HEK293 (cell line): Measurements from ENCODE around the gene VSIR.
A peak's percentile ranks its signal among the peaks of the same experiment; 100 is the strongest.

Source experiments
- CTCF ChIA-PET: fragments of 350-600 bp; formaldehyde crosslinking; extraction: SDS; loops from one replicate; lab custom pipeline; 2021; ENCODE audit warnings: antibody characterized with exemption; lab: Yijun Ruan, JAX
- POLR2A ChIA-PET: fragments of 300-600 bp; formaldehyde crosslinking; extraction: SDS; loops from one replicate; lab custom pipeline; 2020; ENCODE audit warnings: antibody characterized with exemption, inconsistent platforms; lab: Yijun Ruan, JAX
- H3K27ac ChIP-seq: fragments of 200-500 bp; sonication (Bioruptor generic); 2 replicates; pipeline ENCODE4 v1.5.1; 2014; ENCODE audit warnings: low read depth, low read length, control low read depth, inconsistent platforms; ENCODE audit errors: extremely low read depth
- H3K36me3 ChIP-seq, 2 experiments: fragments of 200-500 bp in 1 of 2; sonication (Bioruptor generic) in 1 of 2; 1 replicate in 1 of 2; 2 replicates in 1 of 2; pipeline ENCODE4 v1.5.1; 2014 to 2017; ENCODE audit warnings: inconsistent platforms in 2 of 2, low read length in 2 of 2; ENCODE audit not compliant: control insufficient read depth in 2 of 2, insufficient read depth in 1 of 2
- H3K4me1 ChIP-seq: fragments of 200-500 bp; sonication (Bioruptor generic); 2 replicates; pipeline ENCODE4 v1.5.1; 2014; ENCODE audit warnings: mild to moderate bottlenecking, low read length, inconsistent platforms; ENCODE audit not compliant: control insufficient read depth, insufficient read depth
- H3K4me3 ChIP-seq: 2 replicates; pipeline ENCODE4 v1.5.1; 2011; ENCODE audit warnings: low read depth, mild to moderate bottlenecking, control low read depth, low read length, moderate library complexity
- H3K9me3 ChIP-seq: fragments of 200-500 bp; sonication (Bioruptor generic); 2 replicates; pipeline ENCODE4 v1.5.1; 2014; ENCODE audit warnings: low read depth, low read length, inconsistent platforms; ENCODE audit not compliant: control insufficient read depth, insufficient read depth
- FEZF1 ChIP-seq: fragments of 450-650 bp; formaldehyde crosslinking; IDR thresholded peaks from 2 replicates; pipeline ENCODE4 v1.5.1; 2016; ENCODE audit warnings: missing biosample characterization, missing genetic modification characterization
- KLF10 ChIP-seq: fragments of 450-650 bp; IDR thresholded peaks from 2 replicates; pipeline ENCODE4 v1.5.1; 2018; ENCODE audit warnings: missing biosample characterization, mild to moderate bottlenecking, missing genetic modification characterization
- SP2 ChIP-seq: fragments of 450-650 bp; formaldehyde crosslinking; IDR thresholded peaks from 2 replicates; pipeline ENCODE4 v1.5.1; 2016; ENCODE audit warnings: missing biosample characterization, missing genetic modification characterization
- SP7 ChIP-seq: fragments of 450-650 bp; formaldehyde crosslinking; IDR thresholded peaks from 2 replicates; pipeline ENCODE4 v1.5.1; 2016; ENCODE audit warnings: missing biosample characterization, missing genetic modification characterization
- ZBTB8A ChIP-seq: fragments of 450-650 bp; formaldehyde crosslinking; IDR thresholded peaks from 2 replicates; pipeline ENCODE4 v1.5.1; 2016; ENCODE audit warnings: missing biosample characterization, missing genetic modification characterization
- ZFP69B ChIP-seq: fragments of 450-650 bp; formaldehyde crosslinking; IDR thresholded peaks from 2 replicates; pipeline ENCODE4 v1.5.1; 2016; ENCODE audit warnings: missing biosample characterization, missing genetic modification characterization
- ZIC2 ChIP-seq: fragments of 450-650 bp; formaldehyde crosslinking; IDR thresholded peaks from 2 replicates; pipeline ENCODE4 v1.5.1; 2016; ENCODE audit warnings: missing biosample characterization, missing genetic modification characterization
- ZNF157 ChIP-seq: fragments of 450-650 bp; formaldehyde crosslinking; IDR thresholded peaks from 2 replicates; pipeline ENCODE4 v1.5.1; 2016; ENCODE audit warnings: missing biosample characterization, missing genetic modification characterization
- ZNF202 ChIP-seq: fragments of 450-650 bp; formaldehyde crosslinking; IDR thresholded peaks from 2 replicates; pipeline ENCODE4 v1.5.1; 2016; ENCODE audit warnings: missing biosample characterization, missing genetic modification characterization, borderline replicate concordance
- ZNF24 ChIP-seq: fragments of 450-650 bp; formaldehyde crosslinking; IDR thresholded peaks from 2 replicates; pipeline ENCODE4 v1.5.1; 2016; ENCODE audit warnings: missing biosample characterization, missing genetic modification characterization
- ZNF335 ChIP-seq: fragments of 450-650 bp; formaldehyde crosslinking; conservative IDR thresholded peaks from 2 replicates; pipeline ENCODE4 v1.5.1; 2016; ENCODE audit warnings: missing biosample characterization, missing genetic modification characterization
- ZNF561 ChIP-seq: fragments of 450-650 bp; IDR thresholded peaks from 2 replicates; pipeline ENCODE4 v1.5.1; 2018; ENCODE audit warnings: missing biosample characterization, missing genetic modification characterization, borderline replicate concordance
- ZNF600 ChIP-seq: fragments of 450-650 bp; formaldehyde crosslinking; IDR thresholded peaks from 2 replicates; pipeline ENCODE4 v1.5.1; 2016; ENCODE audit warnings: missing biosample characterization, missing genetic modification characterization
- ZNF768 ChIP-seq: fragments of 450-650 bp; formaldehyde crosslinking; IDR thresholded peaks from 2 replicates; pipeline ENCODE4 v1.5.1; 2018; ENCODE audit warnings: missing biosample characterization, mild to moderate bottlenecking, missing genetic modification characterization
- ZNF791 ChIP-seq: fragments of 450-650 bp; formaldehyde crosslinking; IDR thresholded peaks from 2 replicates; pipeline ENCODE4 v1.5.1; 2016; ENCODE audit warnings: missing biosample characterization, missing genetic modification characterization
- TF ChIP-seq, protein P1 (sequence below): fragments of 450-650 bp; formaldehyde crosslinking; IDR thresholded peaks from 2 replicates; pipeline ENCODE4 v1.5.1; 2016; ENCODE audit warnings: missing biosample characterization, missing genetic modification characterization
- TF ChIP-seq, protein P2 (sequence below): fragments of 450-650 bp; formaldehyde crosslinking; IDR thresholded peaks from 2 replicates; pipeline ENCODE4 v1.5.1; 2016; ENCODE audit warnings: missing biosample characterization, missing genetic modification characterization
- TF ChIP-seq, protein P3 (sequence below): fragments of 450-650 bp; formaldehyde crosslinking; IDR thresholded peaks from 2 replicates; pipeline ENCODE4 v1.5.1; 2016; ENCODE audit warnings: missing biosample characterization, missing genetic modification characterization
- TF ChIP-seq, protein P4 (sequence below): fragments of 450-650 bp; formaldehyde crosslinking; IDR thresholded peaks from 2 replicates; pipeline ENCODE4 v1.5.1; 2016; ENCODE audit warnings: missing biosample characterization, missing genetic modification characterization
- TF ChIP-seq, protein P5 (sequence below): fragments of 450-650 bp; formaldehyde crosslinking; IDR thresholded peaks from 2 replicates; pipeline ENCODE4 v1.5.1; 2017; ENCODE audit warnings: missing biosample characterization, missing genetic modification characterization
- TF ChIP-seq, protein P6 (sequence below): fragments of 450-650 bp; formaldehyde crosslinking; IDR thresholded peaks from 2 replicates; pipeline ENCODE4 v1.5.1; 2016; ENCODE audit warnings: missing biosample characterization, missing genetic modification characterization
- TF ChIP-seq, protein P7 (sequence below): sonication (generic); formaldehyde crosslinking; IDR thresholded peaks from 2 replicates; pipeline ENCODE4 v1.8.1; 2022; ENCODE audit warnings: mild to moderate bottlenecking, moderate library complexity, missing genetic modification reagents

The VSIR gene

DNA sequence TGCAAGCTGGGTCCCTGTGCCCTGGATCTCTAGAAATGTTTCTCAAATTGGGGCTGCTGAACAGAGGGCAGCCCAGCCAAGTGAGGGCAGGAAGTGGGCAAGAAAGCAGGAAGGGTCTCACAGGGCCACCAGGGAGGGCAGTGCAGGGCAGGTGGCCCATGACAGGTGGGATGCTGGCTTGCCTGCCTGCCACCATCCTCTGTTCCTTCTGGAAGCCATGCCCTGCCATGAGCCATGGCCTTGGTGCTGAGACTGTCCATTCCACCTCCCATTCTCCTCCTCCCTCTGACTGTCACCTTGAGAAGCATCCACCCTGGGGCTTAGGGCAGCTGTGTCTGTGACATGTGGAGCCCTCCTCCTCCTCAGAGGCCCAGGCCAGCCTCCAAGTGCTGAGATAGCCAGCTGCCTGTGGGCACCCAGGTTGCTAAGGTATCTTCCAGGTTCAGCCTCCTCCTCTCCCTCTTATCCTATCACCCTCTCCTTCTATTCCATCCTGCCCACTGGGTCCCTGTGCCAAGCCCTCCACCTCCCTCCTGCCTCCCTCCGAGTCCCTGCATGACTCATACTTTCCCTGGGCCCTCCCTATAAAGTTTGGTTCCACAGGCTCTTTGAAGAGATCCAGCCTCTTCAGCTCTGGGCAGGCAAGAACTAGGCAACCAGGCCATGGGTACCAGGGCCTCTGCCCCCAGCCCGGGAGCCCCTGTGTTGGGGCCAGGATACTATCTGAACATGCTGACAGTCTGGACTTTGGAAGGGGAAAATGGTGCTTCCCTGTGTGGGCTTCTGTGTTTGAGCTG, 1.3 kb downstream of the VSIR start (continued):
- TF ChIP-seq, protein P1, sequence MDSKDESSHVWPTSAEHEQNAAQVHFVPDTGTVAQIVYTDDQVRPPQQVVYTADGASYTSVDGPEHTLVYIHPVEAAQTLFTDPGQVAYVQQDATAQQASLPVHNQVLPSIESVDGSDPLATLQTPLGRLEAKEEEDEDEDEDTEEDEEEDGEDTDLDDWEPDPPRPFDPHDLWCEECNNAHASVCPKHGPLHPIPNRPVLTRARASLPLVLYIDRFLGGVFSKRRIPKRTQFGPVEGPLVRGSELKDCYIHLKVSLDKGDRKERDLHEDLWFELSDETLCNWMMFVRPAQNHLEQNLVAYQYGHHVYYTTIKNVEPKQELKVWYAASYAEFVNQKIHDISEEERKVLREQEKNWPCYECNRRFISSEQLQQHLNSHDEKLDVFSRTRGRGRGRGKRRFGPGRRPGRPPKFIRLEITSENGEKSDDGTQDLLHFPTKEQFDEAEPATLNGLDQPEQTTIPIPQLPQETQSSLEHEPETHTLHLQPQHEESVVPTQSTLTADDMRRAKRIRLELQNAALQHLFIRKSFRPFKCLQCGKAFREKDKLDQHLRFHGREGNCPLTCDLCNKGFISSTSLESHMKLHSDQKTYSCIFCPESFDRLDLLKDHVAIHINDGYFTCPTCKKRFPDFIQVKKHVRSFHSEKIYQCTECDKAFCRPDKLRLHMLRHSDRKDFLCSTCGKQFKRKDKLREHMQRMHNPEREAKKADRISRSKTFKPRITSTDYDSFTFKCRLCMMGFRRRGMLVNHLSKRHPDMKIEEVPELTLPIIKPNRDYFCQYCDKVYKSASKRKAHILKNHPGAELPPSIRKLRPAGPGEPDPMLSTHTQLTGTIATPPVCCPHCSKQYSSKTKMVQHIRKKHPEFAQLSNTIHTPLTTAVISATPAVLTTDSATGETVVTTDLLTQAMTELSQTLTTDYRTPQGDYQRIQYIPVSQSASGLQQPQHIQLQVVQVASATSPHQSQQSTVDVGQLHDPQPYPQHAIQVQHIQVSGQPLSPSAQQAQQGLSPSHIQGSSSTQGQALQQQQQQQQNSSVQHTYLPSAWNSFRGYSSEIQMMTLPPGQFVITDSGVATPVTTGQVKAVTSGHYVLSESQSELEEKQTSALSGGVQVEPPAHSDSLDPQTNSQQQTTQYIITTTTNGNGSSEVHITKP (tag by site-specific recombination): peak; percentile 34; the same call in 1 of the 2 replicates
- TF ChIP-seq ZNF24 (no peak), ZNF157 (tag by site-specific recombination) (no peak), ZNF202 (tag by site-specific recombination) (no peak), SP2 (tag by site-specific recombination) (peak; percentile 69), ZIC2 (tag by site-specific recombination) (peak; percentile 54; the same call in 1 of the 2 replicates), ZBTB8A (no peak), ZNF561 (tag by site-specific recombination) (no peak), ZNF335 (tag by site-specific recombination) (peak; percentile 79), SP7 (tag by site-specific recombination) (0 out of 2 replicates have a peak, but pooled peaks have one; percentile 43), KLF10 (tag by site-specific recombination) (peak; percentile 79), ZNF600 (tag by site-specific recombination) (peak; percentile 78), FEZF1 (tag by site-specific recombination) (no peak), ZNF791 (tag by site-specific recombination) (no peak), ZFP69B (tag by site-specific recombination) (peak; percentile 98)
- TF ChIP-seq, protein P2, sequence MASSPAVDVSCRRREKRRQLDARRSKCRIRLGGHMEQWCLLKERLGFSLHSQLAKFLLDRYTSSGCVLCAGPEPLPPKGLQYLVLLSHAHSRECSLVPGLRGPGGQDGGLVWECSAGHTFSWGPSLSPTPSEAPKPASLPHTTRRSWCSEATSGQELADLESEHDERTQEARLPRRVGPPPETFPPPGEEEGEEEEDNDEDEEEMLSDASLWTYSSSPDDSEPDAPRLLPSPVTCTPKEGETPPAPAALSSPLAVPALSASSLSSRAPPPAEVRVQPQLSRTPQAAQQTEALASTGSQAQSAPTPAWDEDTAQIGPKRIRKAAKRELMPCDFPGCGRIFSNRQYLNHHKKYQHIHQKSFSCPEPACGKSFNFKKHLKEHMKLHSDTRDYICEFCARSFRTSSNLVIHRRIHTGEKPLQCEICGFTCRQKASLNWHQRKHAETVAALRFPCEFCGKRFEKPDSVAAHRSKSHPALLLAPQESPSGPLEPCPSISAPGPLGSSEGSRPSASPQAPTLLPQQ: peak; percentile 99
- TF ChIP-seq, protein P3, sequence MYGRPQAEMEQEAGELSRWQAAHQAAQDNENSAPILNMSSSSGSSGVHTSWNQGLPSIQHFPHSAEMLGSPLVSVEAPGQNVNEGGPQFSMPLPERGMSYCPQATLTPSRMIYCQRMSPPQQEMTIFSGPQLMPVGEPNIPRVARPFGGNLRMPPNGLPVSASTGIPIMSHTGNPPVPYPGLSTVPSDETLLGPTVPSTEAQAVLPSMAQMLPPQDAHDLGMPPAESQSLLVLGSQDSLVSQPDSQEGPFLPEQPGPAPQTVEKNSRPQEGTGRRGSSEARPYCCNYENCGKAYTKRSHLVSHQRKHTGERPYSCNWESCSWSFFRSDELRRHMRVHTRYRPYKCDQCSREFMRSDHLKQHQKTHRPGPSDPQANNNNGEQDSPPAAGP (tag by site-specific recombination): peak; percentile 83
- TF ChIP-seq, protein P4, sequence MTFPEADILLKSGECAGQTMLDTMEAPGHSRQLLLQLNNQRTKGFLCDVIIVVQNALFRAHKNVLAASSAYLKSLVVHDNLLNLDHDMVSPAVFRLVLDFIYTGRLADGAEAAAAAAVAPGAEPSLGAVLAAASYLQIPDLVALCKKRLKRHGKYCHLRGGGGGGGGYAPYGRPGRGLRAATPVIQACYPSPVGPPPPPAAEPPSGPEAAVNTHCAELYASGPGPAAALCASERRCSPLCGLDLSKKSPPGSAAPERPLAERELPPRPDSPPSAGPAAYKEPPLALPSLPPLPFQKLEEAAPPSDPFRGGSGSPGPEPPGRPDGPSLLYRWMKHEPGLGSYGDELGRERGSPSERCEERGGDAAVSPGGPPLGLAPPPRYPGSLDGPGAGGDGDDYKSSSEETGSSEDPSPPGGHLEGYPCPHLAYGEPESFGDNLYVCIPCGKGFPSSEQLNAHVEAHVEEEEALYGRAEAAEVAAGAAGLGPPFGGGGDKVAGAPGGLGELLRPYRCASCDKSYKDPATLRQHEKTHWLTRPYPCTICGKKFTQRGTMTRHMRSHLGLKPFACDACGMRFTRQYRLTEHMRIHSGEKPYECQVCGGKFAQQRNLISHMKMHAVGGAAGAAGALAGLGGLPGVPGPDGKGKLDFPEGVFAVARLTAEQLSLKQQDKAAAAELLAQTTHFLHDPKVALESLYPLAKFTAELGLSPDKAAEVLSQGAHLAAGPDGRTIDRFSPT: peak; percentile 63; the same call in 1 of the 2 replicates

DNA sequence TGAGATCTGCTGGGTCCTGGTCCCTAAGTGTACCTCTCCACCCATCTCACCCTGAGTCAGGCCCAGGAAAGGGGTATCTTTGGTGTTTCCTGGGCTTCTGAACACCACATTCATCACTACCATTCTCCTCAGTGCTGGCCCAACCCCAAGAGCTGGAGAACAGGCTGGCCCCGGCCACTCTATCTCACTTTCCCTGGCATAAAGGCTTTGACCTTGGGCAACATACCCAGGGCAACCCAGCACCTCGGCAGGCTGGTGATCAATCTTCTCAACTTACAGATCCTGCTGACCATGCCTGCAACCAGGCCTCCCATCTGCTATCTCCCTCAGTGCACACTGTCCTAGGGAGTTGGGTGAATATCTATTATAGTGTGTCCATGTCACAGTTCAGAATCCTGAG, 2.1 kb downstream of the VSIR start:
- Histone ChIP-seq H3K9me3 (no peaks in the 10 kb centered on the region), H3K36me3 (no peaks in the 10 kb centered on the region), H3K27ac (no peak overlapping the region), H3K4me1 (no peaks in the 10 kb centered on the region; the same call in 1 of the 2 replicates), H3K4me3 (no peak overlapping the region)
- ChIA-PET POLR2A (no interaction called here), CTCF (no interaction called here)
- TF ChIP-seq, protein P5, sequence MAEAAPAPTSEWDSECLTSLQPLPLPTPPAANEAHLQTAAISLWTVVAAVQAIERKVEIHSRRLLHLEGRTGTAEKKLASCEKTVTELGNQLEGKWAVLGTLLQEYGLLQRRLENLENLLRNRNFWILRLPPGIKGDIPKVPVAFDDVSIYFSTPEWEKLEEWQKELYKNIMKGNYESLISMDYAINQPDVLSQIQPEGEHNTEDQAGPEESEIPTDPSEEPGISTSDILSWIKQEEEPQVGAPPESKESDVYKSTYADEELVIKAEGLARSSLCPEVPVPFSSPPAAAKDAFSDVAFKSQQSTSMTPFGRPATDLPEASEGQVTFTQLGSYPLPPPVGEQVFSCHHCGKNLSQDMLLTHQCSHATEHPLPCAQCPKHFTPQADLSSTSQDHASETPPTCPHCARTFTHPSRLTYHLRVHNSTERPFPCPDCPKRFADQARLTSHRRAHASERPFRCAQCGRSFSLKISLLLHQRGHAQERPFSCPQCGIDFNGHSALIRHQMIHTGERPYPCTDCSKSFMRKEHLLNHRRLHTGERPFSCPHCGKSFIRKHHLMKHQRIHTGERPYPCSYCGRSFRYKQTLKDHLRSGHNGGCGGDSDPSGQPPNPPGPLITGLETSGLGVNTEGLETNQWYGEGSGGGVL (tag by site-specific recombination): no peak
- TF ChIP-seq, protein P6, sequence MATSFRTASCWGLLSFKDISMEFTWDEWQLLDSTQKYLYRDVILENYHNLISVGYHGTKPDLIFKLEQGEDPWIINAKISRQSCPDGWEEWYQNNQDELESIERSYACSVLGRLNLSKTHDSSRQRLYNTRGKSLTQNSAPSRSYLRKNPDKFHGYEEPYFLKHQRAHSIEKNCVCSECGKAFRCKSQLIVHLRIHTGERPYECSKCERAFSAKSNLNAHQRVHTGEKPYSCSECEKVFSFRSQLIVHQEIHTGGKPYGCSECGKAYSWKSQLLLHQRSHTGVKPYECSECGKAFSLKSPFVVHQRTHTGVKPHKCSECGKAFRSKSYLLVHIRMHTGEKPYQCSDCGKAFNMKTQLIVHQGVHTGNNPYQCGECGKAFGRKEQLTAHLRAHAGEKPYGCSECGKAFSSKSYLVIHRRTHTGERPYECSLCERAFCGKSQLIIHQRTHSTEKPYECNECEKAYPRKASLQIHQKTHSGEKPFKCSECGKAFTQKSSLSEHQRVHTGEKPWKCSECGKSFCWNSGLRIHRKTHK (tag by site-specific recombination): no peak
- TF ChIP-seq, protein P7, sequence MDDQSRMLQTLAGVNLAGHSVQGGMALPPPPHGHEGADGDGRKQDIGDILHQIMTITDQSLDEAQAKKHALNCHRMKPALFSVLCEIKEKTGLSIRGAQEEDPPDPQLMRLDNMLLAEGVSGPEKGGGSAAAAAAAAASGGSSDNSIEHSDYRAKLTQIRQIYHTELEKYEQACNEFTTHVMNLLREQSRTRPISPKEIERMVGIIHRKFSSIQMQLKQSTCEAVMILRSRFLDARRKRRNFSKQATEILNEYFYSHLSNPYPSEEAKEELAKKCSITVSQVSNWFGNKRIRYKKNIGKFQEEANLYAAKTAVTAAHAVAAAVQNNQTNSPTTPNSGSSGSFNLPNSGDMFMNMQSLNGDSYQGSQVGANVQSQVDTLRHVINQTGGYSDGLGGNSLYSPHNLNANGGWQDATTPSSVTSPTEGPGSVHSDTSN (CRISPR knock-in tag): no peak
- TF ChIP-seq ZNF768: no peak
